Activated CD8-positive, alpha-beta memory T cell treated with anti-CD3 and anti-CD28 coated beads, Interleukin-2, amount 50 U/mL, for 48 hours (primary cell): Measurements from ENCODE around the gene KHDC1L.
"Not testable (repeated sequence)": the region's sequence is repeated elsewhere in the genome, so short reads cannot be mapped to it uniquely, and the experiment has no call there.

Source experiments
- DNase-seq: peaks from one replicate; pipeline ENCODE4 v3.0.0-alpha.2; 2020

The KHDC1L gene

GRCh38 chr6:73203098-73203497 lies 22.2 kb downstream of the KHDC1L start:
- DNase-seq: no peak

- no peak for DNase-seq
Observed at GRCh38 chr6:73200735-73201134, 24.6 kb downstream of the KHDC1L start.

- DNase-seq: no peak
Observed at GRCh38 chr6:73200247-73200646, 25.0 kb downstream of the KHDC1L start.

GRCh38 chr6:73194744-73195143 lies 30.6 kb downstream of the KHDC1L start:
- no peak for DNase-seq

GRCh38 chr6:73193302-73193701 lies 32.0 kb downstream of the KHDC1L start:
- DNase-seq: not testable (repeated sequence)

- DNase-seq: no peak
Observed at GRCh38 chr6:73182021-73182607, 43.2 kb downstream of the KHDC1L start.

GRCh38 chr6:73180763-73181619 lies 44.3 kb downstream of the KHDC1L start:
- no peak for DNase-seq

- no peak for DNase-seq
Observed at GRCh38 chr6:73180076-73180738, 45.1 kb downstream of the KHDC1L start.

- no peak for DNase-seq
Observed at GRCh38 chr6:73177221-73177944, 47.9 kb downstream of the KHDC1L start.

GRCh38 chr6:73176057-73176456 lies 49.2 kb downstream of the KHDC1L start:
- DNase-seq: no peak

- DNase-seq: no peak
Observed at GRCh38 chr6:73174646-73175045, 50.6 kb downstream of the KHDC1L start.
